ENCODE measurements around the gene RALGAPA2. TPM values are rescaled to one million over a fixed set of nuclear protein-coding genes. Genes with fewer than 3 reads are reported as not detected.

Gene RALGAPA2
- total RNA-seq, 3 donors from 2014 or later = 34.6 to 74.1 (median 46.0) TPM

DNA sequence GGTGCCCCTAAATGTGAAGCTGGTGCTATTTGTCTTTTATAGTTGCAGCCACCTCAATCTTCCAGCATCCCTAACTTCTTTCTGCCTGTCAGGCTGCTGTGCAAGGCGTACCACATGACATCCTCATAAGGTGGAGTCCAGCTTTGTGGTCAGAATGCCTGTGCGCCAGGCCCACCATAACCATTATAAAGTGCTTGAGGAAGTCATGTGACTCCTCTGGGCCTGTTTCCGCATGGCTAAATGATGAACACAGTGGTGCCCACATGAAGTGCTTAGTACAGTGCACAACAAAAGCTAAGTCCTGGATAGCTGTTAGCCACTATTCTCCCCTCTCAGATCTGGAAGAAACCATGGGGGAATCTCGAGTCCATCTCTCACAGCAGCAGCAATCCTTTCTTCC lies 268.9 kb downstream of the RALGAPA2 start:
- Histone ChIP-seq H3K9me3 (no peaks in the 10 kb centered on the region), H3K4me3 (no peak overlapping the region), H3K36me3 (no peaks in the 10 kb centered on the region), H3K4me1 (no peaks in the 10 kb centered on the region), H3K27ac (no peak overlapping the region), H3K27me3 (no peaks in the 10 kb centered on the region)
- intact Hi-C loops (cut with DNase I; ENCODE audit: low total_unique reads) = no loop called here
- no peak for DNase-seq (ENCODE audit: low spot score in 2 of 2)
- TF ChIP-seq POLR2A (IDR thresholded peaks at IDR 0.05) (no peak), POLR2AphosphoS5 (IDR thresholded peaks at IDR 0.05) (no peak)
- TF ChIP-seq, protein P1, sequence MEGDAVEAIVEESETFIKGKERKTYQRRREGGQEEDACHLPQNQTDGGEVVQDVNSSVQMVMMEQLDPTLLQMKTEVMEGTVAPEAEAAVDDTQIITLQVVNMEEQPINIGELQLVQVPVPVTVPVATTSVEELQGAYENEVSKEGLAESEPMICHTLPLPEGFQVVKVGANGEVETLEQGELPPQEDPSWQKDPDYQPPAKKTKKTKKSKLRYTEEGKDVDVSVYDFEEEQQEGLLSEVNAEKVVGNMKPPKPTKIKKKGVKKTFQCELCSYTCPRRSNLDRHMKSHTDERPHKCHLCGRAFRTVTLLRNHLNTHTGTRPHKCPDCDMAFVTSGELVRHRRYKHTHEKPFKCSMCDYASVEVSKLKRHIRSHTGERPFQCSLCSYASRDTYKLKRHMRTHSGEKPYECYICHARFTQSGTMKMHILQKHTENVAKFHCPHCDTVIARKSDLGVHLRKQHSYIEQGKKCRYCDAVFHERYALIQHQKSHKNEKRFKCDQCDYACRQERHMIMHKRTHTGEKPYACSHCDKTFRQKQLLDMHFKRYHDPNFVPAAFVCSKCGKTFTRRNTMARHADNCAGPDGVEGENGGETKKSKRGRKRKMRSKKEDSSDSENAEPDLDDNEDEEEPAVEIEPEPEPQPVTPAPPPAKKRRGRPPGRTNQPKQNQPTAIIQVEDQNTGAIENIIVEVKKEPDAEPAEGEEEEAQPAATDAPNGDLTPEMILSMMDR (IDR thresholded peaks at IDR 0.05) = no peak

DNA sequence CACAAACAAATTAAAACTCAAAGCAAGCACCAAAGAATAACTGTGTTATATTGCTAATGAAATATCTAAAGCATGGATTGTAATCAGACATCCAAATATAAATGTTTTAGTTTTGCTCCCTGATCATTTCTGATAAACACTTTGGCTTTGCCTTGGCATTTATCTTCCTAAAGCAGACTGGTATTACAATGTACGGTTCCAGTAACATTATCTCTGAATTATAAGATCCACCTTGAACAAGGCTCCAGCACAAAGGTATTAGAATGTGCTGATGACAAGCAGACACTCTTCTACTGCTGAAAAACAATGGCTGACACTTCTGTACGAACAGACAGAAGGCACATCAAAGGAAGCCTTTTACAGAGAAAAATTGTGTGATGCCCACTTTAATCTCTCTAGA lies 270.0 kb downstream of the RALGAPA2 start:
- H3K4me3 ChIP-seq = no peak overlapping the region
- no peaks in the 10 kb centered on the region for H3K27me3 ChIP-seq
- H3K36me3 ChIP-seq = no peaks in the 10 kb centered on the region
- H3K4me1 ChIP-seq = no peaks in the 10 kb centered on the region
- intact Hi-C loops (cut with DNase I; ENCODE audit: low total_unique reads) = no loop called here
- DNase-seq (ENCODE audit: low spot score in 2 of 2) = no peak
- H3K9me3 ChIP-seq = no peaks in the 10 kb centered on the region
- TF ChIP-seq, protein P1 (IDR thresholded peaks at IDR 0.05) = no peak
- no peak for TF ChIP-seq POLR2A (IDR thresholded peaks at IDR 0.05)
- H3K27ac ChIP-seq = no peak overlapping the region

DNA sequence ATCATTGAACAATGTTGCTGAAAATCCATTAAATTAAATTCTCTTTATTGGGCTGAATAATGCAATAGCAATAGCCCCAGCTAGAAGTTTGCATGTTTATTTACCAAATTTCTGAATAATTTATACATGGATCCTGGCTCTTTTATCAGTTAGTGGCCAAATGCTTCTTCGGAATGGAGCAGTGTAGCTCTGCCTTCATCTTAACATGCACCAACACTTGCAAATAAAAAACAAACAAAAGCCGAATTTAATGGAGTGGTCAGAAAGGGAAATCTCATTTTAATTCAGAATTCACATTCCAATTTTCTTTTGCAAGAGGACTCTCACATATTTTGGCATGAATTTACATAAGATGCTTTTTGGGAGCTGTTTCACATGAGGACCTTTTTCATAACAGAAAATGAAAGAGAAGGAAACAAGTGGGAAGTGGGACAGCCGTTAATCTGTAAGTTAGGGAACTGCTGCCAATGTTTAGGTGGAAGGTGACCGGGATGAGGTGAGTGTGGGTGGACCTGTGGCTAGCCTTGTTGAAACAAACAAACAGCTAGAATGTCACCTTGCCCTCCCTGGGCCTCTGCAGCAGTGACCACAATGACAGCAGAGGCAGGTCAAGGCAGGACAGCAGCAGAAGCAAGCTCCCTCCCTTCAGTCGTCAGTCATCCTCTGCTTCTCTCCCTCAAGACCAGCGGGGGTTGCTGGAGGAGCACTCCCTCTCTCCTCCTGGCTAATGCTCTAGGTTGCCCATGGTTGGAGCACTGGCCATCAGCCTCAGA lies 271.4 kb downstream of the RALGAPA2 start:
- intact Hi-C loops (cut with DNase I; ENCODE audit: low total_unique reads) = no loop called here
- H3K27me3 ChIP-seq = no peaks in the 10 kb centered on the region
- DNase-seq (ENCODE audit: low spot score in 2 of 2) = no peak
- H3K9me3 ChIP-seq = no peaks in the 10 kb centered on the region
- no peaks in the 10 kb centered on the region for H3K36me3 ChIP-seq
- no peaks in the 10 kb centered on the region for H3K4me1 ChIP-seq
- no peak overlapping the region for H3K27ac ChIP-seq
- TF ChIP-seq POLR2A (IDR thresholded peaks at IDR 0.05) (no peak), POLR2AphosphoS5 (IDR thresholded peaks at IDR 0.05) (no peak)
- TF ChIP-seq, protein P1 (IDR thresholded peaks at IDR 0.05) = no peak
- H3K4me3 ChIP-seq = no peak overlapping the region

DNA sequence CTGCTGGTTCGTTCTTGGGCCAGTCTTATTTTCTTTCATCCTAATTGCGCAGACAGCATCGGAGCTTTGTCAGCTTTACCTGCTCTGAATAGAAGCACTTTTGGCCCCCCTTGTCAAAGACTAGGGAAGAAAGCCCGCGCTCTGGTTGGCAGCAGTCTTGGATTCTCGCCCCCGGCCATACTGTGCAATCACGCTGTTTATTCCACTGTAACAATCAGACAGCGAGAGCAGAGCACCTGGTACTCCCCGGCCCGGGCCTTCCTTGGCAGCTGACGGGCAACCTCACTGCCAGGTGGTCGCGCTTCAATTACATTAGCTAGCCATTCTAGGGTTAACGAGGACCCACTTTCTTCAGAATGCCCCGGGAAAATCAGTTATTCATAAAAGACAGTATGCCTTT lies 272.0 kb downstream of the RALGAPA2 start:
- Histone ChIP-seq H3K27me3 (no peaks in the 10 kb centered on the region), H3K4me1 (no peaks in the 10 kb centered on the region), H3K4me3 (no peak overlapping the region), H3K9me3 (no peaks in the 10 kb centered on the region), H3K36me3 (no peaks in the 10 kb centered on the region), H3K27ac (no peak overlapping the region)
- TF ChIP-seq POLR2AphosphoS5 (IDR thresholded peaks at IDR 0.05) (no peak), POLR2A (IDR thresholded peaks at IDR 0.05) (no peak)
- TF ChIP-seq, protein P1 (IDR thresholded peaks at IDR 0.05) = no peak
- intact Hi-C loops (cut with DNase I; ENCODE audit: low total_unique reads) = no loop called here
- no peak for DNase-seq (ENCODE audit: low spot score in 2 of 2)

DNA sequence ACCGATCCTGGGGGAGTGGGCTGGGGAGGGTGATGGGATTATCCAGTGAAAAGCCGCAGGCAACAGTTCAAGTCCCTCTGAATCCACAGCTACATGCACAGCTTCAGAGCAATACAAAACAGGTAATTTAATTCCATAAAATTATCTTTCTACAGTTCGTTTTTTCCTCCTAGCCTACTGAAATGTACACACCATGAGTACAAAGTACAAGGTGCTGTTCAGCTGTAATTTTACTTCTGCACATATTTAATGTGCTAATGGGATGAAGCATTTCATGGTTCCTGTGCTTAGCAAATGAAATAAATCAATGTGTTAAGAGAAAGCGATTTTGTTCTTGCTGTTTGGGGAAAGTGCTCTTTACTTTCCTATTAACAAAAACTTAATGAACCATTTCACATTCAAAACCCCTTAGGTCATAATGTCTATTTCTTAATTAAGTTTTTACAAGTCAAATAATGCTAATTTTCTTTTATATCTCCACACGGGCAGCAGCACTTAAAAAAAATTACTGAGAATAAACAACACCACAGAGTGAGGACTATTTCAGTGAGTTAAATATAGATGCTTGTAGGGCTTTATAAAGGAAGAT lies 272.7 kb downstream of the RALGAPA2 start:
- intact Hi-C loops (cut with DNase I; ENCODE audit: low total_unique reads) = no loop called here
- H3K9me3 ChIP-seq = no peaks in the 10 kb centered on the region
- no peak overlapping the region for H3K27ac ChIP-seq
- TF ChIP-seq POLR2AphosphoS5 (IDR thresholded peaks at IDR 0.05) = no peak
- TF ChIP-seq, protein P1 (IDR thresholded peaks at IDR 0.05) = no peak
- no peak for TF ChIP-seq POLR2A (IDR thresholded peaks at IDR 0.05)
- H3K4me3 ChIP-seq = no peak overlapping the region
- no peaks in the 10 kb centered on the region for H3K4me1 ChIP-seq
- no peaks in the 10 kb centered on the region for H3K36me3 ChIP-seq
- H3K27me3 ChIP-seq = no peaks in the 10 kb centered on the region
- no peak for DNase-seq (ENCODE audit: low spot score in 2 of 2)

Measured in breast epithelium (tissue), 4 donors.